Thoracic aorta (tissue), 2 donors: ENCODE measurements around the gene VSIG10. TPM values are rescaled to one million over a fixed set of nuclear protein-coding genes. Genes with fewer than 3 reads are reported as not detected.
A peak's percentile ranks its signal among the peaks of the same experiment; 100 is the strongest.

ENCODE experiments used
- ATAC-seq: fragments of 150-250 bp; one replicate; pipeline ENCODE4 v1.8.0; 2017; ENCODE audit warnings: low read depth; ENCODE audit not compliant: insufficient number of reproducible peaks, low FRiP score
- DNase-seq: peaks from one replicate; pipeline ENCODE4 v3.0.0-alpha.2; 2020; ENCODE audit warnings: low spot score
- H3K27ac ChIP-seq, 2 donors: fragments of 200-600 bp; sonication (generic); 1 replicate in 1 of 2; 2 replicates in 1 of 2; pipeline ENCODE4 v1.5.1; 2016; ENCODE audit warnings: mild to moderate bottlenecking in 2 of 2, moderate library complexity in 2 of 2
- H3K27me3 ChIP-seq: fragments of 200-600 bp; sonication (generic); replicated peaks from 2 replicates; pipeline ENCODE4 v1.6.0; 2016; ENCODE audit warnings: mild to moderate bottlenecking; ENCODE audit not compliant: insufficient read depth
- H3K36me3 ChIP-seq: fragments of 200-600 bp; sonication (generic); one replicate; pipeline ENCODE4 v1.5.1; 2016
- H3K4me1 ChIP-seq, 2 donors: fragments of 200-600 bp; sonication (generic); 1 replicate in 1 of 2; 2 replicates in 1 of 2; pipeline versions ENCODE4 v1.5.1 to v1.6.0; 2016; ENCODE audit warnings: low read depth in 2 of 2, mild to moderate bottlenecking in 1 of 2; ENCODE audit not compliant: control insufficient read depth in 1 of 2
- H3K4me3 ChIP-seq: fragments of 200-600 bp; sonication (generic); 2 replicates; pipeline ENCODE4 v1.5.1; 2016; ENCODE audit warnings: mild to moderate bottlenecking
- H3K9me3 ChIP-seq: fragments of 200-600 bp; sonication (generic); 2 replicates; pipeline ENCODE4 v1.5.1; 2016
- CTCF ChIP-seq: fragments of 200-600 bp; sonication (generic); IDR thresholded peaks from one replicate; pipeline ENCODE4 v1.5.1; 2019; ENCODE audit warnings: antibody characterized with exemption
- total RNA-seq, 2 donors: library from RNA; depleted of rRNA; stranded (reverse); fragments of >200 nt; gene quantifications; one replicate each; pipeline versions ENCODE4 v1.1.0 to v1.2.3, GENCODE V29; 2016

Gene VSIG10
- 10 to 100 TPM; 13.0 to 21.9 TPM for total RNA-seq

GRCh38 chr12:118103601-118104382 is at the start of gene VSIG10:
TSS of gene VSIG10 (minus strand) at chr12:118104011. CDS start at chr12:118103671, 340 bp downstream.
- Histone ChIP-seq H3K36me3 (no peaks in the 10 kb centered on the region), H3K27ac (peak within 1 kb of the TSS; percentile 37 to 60), H3K9me3 (no peaks in the 10 kb centered on the region), H3K27me3 (no peaks in the 10 kb centered on the region), H3K4me3 (peak within 1 kb of the TSS; percentile 83), H3K4me1 (peaks cover 3 to 6% of the 10 kb centered on the region in 2 donors)
- no peak for TF ChIP-seq CTCF
- ATAC-seq (peak; percentile 61), DNase-seq (no peak)

GRCh38 chr12:118151755-118152154 is 47.9 kb upstream of the VSIG10 start:
- no peaks in the 10 kb centered on the region for H3K4me1 ChIP-seq
- peaks cover 18% of the 10 kb centered on the region for H3K36me3 ChIP-seq
- ATAC-seq (no peak), DNase-seq (no peak)
- no peak overlapping the region for H3K27ac ChIP-seq
- no peak overlapping the region for H3K4me3 ChIP-seq
- no peaks in the 10 kb centered on the region for H3K9me3 ChIP-seq
- TF ChIP-seq CTCF: no peak
- H3K27me3 ChIP-seq: no peaks in the 10 kb centered on the region

- no peak for TF ChIP-seq CTCF
- no peak for DNase-seq
- no peaks in the 10 kb centered on the region for H3K4me1 ChIP-seq
- H3K9me3 ChIP-seq: no peaks in the 10 kb centered on the region
- peaks cover 23% of the 10 kb centered on the region for H3K36me3 ChIP-seq
- no peak overlapping the region for H3K4me3 ChIP-seq
- ATAC-seq: no peak
- no peak overlapping the region for H3K27ac ChIP-seq
- no peaks in the 10 kb centered on the region for H3K27me3 ChIP-seq
Observed at GRCh38 chr12:118150625-118151024, 46.8 kb upstream of the VSIG10 start.

- TF ChIP-seq CTCF: no peak
- ATAC-seq: no peak
- H3K4me1 ChIP-seq: no peaks in the 10 kb centered on the region
- peaks cover 44% of the 10 kb centered on the region for H3K36me3 ChIP-seq
- H3K27me3 ChIP-seq: no peaks in the 10 kb centered on the region
- H3K9me3 ChIP-seq: no peaks in the 10 kb centered on the region
- H3K4me3 ChIP-seq: no peak overlapping the region
- no peak overlapping the region for H3K27ac ChIP-seq
- DNase-seq: no peak
Observed at GRCh38 chr12:118148287-118148686, 44.5 kb upstream of the VSIG10 start.

- Histone ChIP-seq H3K27ac (no peak overlapping the region), H3K4me3 (no peak overlapping the region), H3K27me3 (no peaks in the 10 kb centered on the region), H3K36me3 (peaks cover 41% of the 10 kb centered on the region), H3K9me3 (no peaks in the 10 kb centered on the region), H3K4me1 (no peaks in the 10 kb centered on the region)
- no peak for ATAC-seq
- DNase-seq: no peak
- no peak for TF ChIP-seq CTCF
Observed at GRCh38 chr12:118145798-118146156, 42.0 kb upstream of the VSIG10 start.
